GM18873 (cell line): Measurements from ENCODE around the gene SAMD4A.

Experiments
- ATAC-seq: cut with Tn5 transposase; IDR thresholded peaks from one replicate; pipeline ENCODE4 v1.9.1; 2021; ENCODE audit warnings: mild to moderate bottlenecking, moderate library complexity, moderate number of reproducible peaks; ENCODE audit not compliant: unreplicated experiment, low FRiP score

Gene SAMD4A

DNA sequence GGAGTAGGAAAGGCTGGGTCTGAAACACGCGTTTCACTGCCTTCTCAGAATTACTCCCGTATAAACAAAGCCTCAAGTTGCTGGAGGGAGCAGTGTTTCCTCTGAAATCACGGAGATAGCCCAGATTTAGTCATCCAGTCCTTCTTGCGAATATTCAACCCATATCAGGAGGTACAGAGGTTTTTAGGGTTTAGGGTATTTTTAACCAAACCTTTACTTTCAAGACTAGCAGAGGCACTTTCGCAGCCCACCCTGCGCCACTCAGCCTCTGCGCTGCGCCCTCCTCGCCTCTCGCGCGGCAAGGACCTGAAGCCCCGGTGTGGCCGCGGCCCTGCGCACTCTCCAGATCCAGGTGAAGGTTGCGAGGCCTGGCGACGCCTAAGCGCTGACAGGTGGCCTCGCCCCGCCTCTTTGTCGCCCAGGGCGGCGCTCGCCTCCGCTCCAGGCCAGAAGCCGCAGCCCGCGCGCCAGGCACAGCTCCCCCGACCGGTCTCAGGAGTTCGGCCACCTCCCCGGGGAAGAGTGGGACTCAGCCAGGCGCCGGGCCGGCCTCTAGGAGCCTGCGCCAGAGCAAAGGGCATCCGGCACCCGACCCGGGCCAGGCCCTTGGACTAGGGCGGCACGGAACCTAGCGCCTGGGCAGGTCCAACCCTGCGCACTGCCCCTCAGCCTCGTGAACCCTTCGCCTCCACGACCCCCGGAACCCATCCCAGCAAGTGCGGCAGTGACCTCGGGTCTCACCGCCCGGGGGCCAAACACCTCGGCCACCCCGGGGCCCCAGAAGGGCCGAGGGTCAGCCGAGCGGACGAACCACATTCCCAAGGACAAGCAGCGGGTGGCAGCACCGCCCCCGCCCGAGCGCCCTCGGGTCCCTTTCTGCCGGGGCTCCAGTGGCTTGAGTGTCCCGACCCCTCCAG is 1.8 kb upstream of the SAMD4A start:
- peak; percentile 32 for ATAC-seq

GRCh38 chr14:54565785-54566409 is 1.0 kb upstream of the SAMD4A start:
- ATAC-seq, result peak; percentile 52

DNA sequence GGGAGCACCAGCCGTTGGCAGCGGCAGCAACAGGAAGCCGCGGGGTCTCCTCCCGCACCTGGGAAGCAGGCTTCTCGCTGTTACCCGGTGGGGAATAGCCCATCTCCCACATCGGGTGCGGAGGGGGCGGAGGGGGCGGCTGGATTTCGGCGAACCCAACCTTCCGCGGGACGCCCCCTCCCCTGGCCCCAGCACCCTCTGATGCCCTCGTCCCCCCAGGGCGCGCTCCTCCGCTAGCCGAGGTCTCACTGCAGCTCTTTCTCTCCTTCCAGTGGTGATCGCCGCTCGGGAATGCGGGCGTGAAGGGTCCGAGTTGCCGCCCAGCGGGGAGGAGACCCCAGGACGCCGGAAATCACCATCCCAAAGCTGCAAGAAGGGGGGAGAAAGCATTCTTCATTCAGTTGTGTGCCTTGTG is 303 bp downstream of the SAMD4A start:
- no peak for ATAC-seq

- no peak for ATAC-seq
Measured at GRCh38 chr14:54567639-54568561, 972 bp downstream of the SAMD4A start.

DNA sequence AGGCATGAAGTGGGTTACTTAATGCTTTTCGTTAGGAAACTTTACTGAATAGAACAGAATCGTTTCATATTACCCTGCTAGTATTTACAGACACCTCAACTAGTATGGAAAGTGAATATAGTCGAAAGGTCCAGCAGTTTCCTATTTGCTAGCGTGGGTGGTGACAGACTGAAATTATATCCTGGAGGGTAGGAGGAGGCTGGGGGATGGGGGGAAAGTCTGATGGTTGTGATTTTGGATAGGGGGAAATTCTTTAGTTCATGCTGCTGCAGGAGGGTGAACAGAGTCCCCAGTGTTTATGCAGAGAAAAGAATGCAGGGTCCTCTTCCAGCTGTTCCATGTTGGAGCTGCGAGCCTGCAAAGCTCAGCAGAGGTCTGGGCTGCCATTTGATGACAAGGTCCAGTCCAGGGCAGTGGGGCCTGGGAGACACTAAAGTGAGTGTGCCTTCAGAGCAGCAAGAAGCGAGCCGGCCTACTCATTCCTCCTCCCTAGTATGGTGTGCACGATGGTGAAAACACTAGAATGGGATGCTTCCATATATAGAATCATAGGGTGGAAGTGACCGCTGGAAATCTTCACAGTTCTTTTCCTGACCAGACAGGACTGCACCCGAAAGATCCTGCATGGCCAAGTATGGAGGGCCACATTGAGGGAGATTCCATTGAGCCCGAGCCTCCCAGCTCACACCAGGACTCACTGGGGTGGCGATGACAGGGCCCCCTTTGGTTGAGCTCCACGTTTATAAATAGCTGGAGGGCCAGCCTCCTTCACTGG is 2.1 kb downstream of the SAMD4A start:
- ATAC-seq, result no peak

- ATAC-seq, result no peak
Measured at GRCh38 chr14:54570047-54570446, 3.1 kb downstream of the SAMD4A start.

- no peak for ATAC-seq
Measured at GRCh38 chr14:54570631-54571415, 3.9 kb downstream of the SAMD4A start.

- no peak for ATAC-seq
Measured at GRCh38 chr14:54572316-54572715, 5.4 kb downstream of the SAMD4A start.

GRCh38 chr14:54574528-54574927 is 7.6 kb downstream of the SAMD4A start:
- ATAC-seq, result no peak

- ATAC-seq, result no peak
Measured at GRCh38 chr14:54577494-54577893, 10.6 kb downstream of the SAMD4A start.

DNA sequence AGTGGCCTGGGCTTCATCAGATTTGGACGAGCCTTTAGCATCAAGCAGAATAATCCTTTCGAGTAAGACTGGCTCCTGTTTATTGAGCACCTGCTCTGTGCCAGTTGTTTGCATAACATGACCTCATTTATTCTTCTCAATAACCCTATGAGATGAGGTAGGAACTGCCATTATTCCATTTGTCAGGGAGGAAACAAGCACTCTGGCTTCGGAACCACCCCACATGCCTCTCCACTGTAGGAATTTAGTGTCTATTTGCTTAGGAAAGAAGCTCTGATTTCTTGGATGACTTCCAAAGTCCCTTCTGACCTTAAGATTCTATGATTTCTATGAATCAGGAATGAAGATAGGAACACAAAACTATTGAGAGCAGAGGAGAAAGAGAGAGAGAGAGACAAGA is 11.0 kb downstream of the SAMD4A start:
- ATAC-seq, result no peak

DNA sequence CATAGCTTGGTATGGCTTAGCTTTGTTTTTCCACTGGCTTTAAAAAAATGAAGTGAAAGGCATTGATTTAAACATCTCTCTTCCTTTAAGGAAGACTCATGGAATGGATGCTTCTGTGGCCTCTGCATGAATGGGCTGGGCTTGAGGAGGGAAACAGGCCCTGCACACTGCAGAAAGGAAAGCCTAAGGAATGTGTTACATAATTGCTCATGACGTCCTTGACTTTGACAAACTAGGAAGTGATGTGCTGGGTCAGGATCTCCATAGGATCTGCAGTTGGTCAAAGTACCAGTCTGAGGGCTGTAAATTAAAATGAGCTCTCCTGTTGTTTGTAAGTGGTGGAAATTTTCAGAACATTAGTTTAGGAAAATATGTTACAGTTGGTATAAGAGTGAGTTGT is 12.7 kb downstream of the SAMD4A start:
- no peak for ATAC-seq

DNA sequence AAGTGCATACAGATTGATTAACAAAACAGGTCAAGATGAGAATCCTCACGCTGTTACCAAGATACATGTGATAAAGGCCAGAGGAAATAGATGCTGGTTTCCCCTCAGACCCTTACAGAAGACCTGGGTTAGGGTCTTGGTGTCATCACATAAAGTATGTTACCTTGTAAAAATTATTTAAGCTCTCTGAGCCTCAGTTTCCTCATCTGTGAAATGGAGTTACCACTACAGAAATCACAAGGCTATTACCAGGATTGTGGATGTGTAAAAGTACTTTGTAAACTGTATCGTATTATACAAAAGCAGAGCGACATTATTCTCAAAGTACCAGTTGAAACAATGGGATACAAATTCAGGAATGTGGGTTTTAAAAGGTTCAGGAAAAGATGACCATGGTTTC is 14.0 kb downstream of the SAMD4A start:
- no peak for ATAC-seq

DNA sequence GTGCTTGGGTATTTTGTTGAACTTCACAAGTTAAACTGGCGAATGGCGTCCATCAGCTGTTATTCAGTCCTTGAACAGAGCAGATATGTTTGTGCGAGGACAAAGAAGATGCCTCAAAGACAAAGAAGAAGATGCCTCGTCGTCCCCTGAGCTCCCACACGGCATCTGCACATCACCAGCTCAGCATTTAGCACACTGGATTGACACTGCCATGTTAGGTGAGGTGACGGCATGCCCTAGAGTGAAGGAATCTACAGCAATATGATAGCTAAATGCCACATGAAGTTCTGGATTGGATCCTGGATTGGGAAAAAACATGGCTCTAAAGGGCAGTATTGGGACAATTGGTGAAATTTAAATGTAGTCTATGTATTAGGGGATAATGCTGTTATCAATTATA is 15.4 kb downstream of the SAMD4A start:
- ATAC-seq, result no peak

GRCh38 chr14:54584097-54584496 is 17.2 kb downstream of the SAMD4A start:
- no peak for ATAC-seq

DNA sequence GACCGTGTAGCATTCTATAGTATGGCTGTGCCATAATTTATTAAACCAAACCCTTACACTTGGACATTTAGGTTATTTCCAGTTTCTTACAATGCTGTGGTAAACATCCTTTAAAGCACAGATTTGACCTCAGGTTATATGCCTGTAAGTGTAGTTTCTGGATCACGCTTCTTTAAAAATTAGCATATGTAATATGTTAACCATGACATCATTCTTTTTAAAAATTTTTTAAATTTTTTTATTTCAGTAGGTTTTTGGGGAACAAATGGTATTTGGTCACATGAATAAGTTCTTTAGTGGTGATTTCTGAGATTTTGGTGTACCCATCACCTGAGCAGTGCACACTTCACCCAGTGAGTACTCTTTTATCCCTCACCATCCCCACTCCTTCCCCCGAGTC is 18.3 kb downstream of the SAMD4A start:
- ATAC-seq, result no peak

DNA sequence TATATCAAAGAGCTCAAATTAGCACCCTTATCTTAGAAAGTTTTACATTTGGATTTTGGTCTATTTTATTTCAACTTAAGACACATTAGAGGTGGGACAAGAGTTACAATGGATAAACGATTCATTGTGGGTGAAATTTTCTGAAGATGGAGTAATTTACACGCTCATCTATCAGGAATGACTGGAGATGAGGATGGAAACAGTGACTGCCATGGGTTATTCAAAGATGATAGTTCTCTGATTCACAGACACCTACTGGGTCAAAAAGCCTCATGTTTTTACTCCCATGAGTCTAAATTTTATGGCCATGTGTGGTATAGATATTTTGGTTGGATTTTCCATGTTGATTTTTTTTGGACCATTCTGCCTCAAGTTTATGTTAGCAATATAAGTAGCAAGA is 22.1 kb downstream of the SAMD4A start:
- no peak for ATAC-seq

GRCh38 chr14:54589843-54590242 is 22.9 kb downstream of the SAMD4A start:
- no peak for ATAC-seq

- no peak for ATAC-seq
Measured at GRCh38 chr14:54590481-54590880, 23.6 kb downstream of the SAMD4A start.
